ENCODE measurements around the gene SWT1.

Gene SWT1

GRCh38 chr1:185338719-185339622 lies 182.0 kb downstream of the SWT1 start:
- peak; percentile 62 to 93 for DNase-seq (ENCODE audit: low read depth in 1 of 2, low spot score in 1 of 2)
- Histone ChIP-seq H3K4me3 (replicated peaks; ENCODE audit: insufficient read depth, low read length) (no peak overlapping the region), H3K27ac (replicated peaks) (peak overlapping the region; percentile 81)

GRCh38 chr1:185341196-185341781 lies 184.3 kb downstream of the SWT1 start:
- no peaks in the 10 kb centered on the region for H3K27me3 ChIP-seq (ENCODE audit: insufficient read depth, poor library complexity, severe bottlenecking)
- no peak overlapping the region for H3K4me3 ChIP-seq (replicated peaks; ENCODE audit: insufficient read depth, low read length)
- no peak overlapping the region for H3K27ac ChIP-seq (replicated peaks)
- no peak for DNase-seq (ENCODE audit: low read depth in 1 of 2, low spot score in 1 of 2)
- TF ChIP-seq, protein P1, sequence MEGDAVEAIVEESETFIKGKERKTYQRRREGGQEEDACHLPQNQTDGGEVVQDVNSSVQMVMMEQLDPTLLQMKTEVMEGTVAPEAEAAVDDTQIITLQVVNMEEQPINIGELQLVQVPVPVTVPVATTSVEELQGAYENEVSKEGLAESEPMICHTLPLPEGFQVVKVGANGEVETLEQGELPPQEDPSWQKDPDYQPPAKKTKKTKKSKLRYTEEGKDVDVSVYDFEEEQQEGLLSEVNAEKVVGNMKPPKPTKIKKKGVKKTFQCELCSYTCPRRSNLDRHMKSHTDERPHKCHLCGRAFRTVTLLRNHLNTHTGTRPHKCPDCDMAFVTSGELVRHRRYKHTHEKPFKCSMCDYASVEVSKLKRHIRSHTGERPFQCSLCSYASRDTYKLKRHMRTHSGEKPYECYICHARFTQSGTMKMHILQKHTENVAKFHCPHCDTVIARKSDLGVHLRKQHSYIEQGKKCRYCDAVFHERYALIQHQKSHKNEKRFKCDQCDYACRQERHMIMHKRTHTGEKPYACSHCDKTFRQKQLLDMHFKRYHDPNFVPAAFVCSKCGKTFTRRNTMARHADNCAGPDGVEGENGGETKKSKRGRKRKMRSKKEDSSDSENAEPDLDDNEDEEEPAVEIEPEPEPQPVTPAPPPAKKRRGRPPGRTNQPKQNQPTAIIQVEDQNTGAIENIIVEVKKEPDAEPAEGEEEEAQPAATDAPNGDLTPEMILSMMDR (IDR thresholded peaks at IDR 0.05; ENCODE audit: insufficient read depth, low read length): no peak
- TF ChIP-seq POLR2AphosphoS5 (IDR thresholded peaks at IDR 0.05; ENCODE audit: low read depth): no peak
- TF ChIP-seq, protein P2, sequence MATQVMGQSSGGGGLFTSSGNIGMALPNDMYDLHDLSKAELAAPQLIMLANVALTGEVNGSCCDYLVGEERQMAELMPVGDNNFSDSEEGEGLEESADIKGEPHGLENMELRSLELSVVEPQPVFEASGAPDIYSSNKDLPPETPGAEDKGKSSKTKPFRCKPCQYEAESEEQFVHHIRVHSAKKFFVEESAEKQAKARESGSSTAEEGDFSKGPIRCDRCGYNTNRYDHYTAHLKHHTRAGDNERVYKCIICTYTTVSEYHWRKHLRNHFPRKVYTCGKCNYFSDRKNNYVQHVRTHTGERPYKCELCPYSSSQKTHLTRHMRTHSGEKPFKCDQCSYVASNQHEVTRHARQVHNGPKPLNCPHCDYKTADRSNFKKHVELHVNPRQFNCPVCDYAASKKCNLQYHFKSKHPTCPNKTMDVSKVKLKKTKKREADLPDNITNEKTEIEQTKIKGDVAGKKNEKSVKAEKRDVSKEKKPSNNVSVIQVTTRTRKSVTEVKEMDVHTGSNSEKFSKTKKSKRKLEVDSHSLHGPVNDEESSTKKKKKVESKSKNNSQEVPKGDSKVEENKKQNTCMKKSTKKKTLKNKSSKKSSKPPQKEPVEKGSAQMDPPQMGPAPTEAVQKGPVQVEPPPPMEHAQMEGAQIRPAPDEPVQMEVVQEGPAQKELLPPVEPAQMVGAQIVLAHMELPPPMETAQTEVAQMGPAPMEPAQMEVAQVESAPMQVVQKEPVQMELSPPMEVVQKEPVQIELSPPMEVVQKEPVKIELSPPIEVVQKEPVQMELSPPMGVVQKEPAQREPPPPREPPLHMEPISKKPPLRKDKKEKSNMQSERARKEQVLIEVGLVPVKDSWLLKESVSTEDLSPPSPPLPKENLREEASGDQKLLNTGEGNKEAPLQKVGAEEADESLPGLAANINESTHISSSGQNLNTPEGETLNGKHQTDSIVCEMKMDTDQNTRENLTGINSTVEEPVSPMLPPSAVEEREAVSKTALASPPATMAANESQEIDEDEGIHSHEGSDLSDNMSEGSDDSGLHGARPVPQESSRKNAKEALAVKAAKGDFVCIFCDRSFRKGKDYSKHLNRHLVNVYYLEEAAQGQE (IDR thresholded peaks at IDR 0.05; ENCODE audit: insufficient replicate concordance, low read depth): no peak
- no peak for TF ChIP-seq SPI1 (IDR thresholded peaks at IDR 0.05; ENCODE audit: borderline replicate concordance, low read depth)
- no peak for TF ChIP-seq GABPA (IDR thresholded peaks at IDR 0.05; ENCODE audit: low read depth)

More at GRCh38 chr1:185338719-185339622, 182.0 kb downstream of the SWT1 start:
- TF ChIP-seq, protein P2 (IDR thresholded peaks at IDR 0.05; ENCODE audit: insufficient replicate concordance, low read depth): peak; percentile 29
- TF ChIP-seq GABPA (IDR thresholded peaks at IDR 0.05; ENCODE audit: low read depth) (no peak), POLR2AphosphoS5 (IDR thresholded peaks at IDR 0.05; ENCODE audit: low read depth) (peak; percentile 68), SPI1 (IDR thresholded peaks at IDR 0.05; ENCODE audit: borderline replicate concordance, low read depth) (peak; percentile 84)
- TF ChIP-seq, protein P1 (IDR thresholded peaks at IDR 0.05; ENCODE audit: insufficient read depth, low read length): no peak
- H3K27me3 ChIP-seq (ENCODE audit: insufficient read depth, poor library complexity, severe bottlenecking): no peaks in the 10 kb centered on the region
